HEK293 (cell line): ENCODE measurements around the gene CTNNA2.

ENCODE experiments used
- CTCF ChIA-PET: fragments of 350-600 bp; formaldehyde crosslinking; extraction: SDS; loops from one replicate; lab custom pipeline; 2021; ENCODE audit warnings: antibody characterized with exemption; lab: Yijun Ruan, JAX
- POLR2A ChIA-PET: fragments of 300-600 bp; formaldehyde crosslinking; extraction: SDS; loops from one replicate; lab custom pipeline; 2020; ENCODE audit warnings: antibody characterized with exemption, inconsistent platforms; lab: Yijun Ruan, JAX
- H3K27ac ChIP-seq: fragments of 200-500 bp; sonication (Bioruptor generic); 2 replicates; pipeline ENCODE4 v1.5.1; 2014; ENCODE audit warnings: low read depth, low read length, control low read depth, inconsistent platforms; ENCODE audit errors: extremely low read depth
- H3K36me3 ChIP-seq, 2 experiments: fragments of 200-500 bp in 1 of 2; sonication (Bioruptor generic) in 1 of 2; 1 replicate in 1 of 2; 2 replicates in 1 of 2; pipeline ENCODE4 v1.5.1; 2014 to 2017; ENCODE audit warnings: inconsistent platforms in 2 of 2, low read length in 2 of 2; ENCODE audit not compliant: control insufficient read depth in 2 of 2, insufficient read depth in 1 of 2
- H3K4me1 ChIP-seq: fragments of 200-500 bp; sonication (Bioruptor generic); 2 replicates; pipeline ENCODE4 v1.5.1; 2014; ENCODE audit warnings: mild to moderate bottlenecking, low read length, inconsistent platforms; ENCODE audit not compliant: control insufficient read depth, insufficient read depth
- H3K4me3 ChIP-seq: 2 replicates; pipeline ENCODE4 v1.5.1; 2011; ENCODE audit warnings: low read depth, mild to moderate bottlenecking, control low read depth, low read length, moderate library complexity
- H3K9me3 ChIP-seq: fragments of 200-500 bp; sonication (Bioruptor generic); 2 replicates; pipeline ENCODE4 v1.5.1; 2014; ENCODE audit warnings: low read depth, low read length, inconsistent platforms; ENCODE audit not compliant: control insufficient read depth, insufficient read depth
- BCL11B ChIP-seq: fragments of 450-650 bp; formaldehyde crosslinking; IDR thresholded peaks from 2 replicates; pipeline ENCODE4 v1.5.1; 2016; ENCODE audit warnings: low read depth, missing biosample characterization, missing genetic modification characterization
- EGR2 ChIP-seq: fragments of 450-650 bp; formaldehyde crosslinking; IDR thresholded peaks from 2 replicates; pipeline ENCODE4 v1.5.1; 2016; ENCODE audit warnings: low read depth, missing biosample characterization, missing genetic modification characterization
- GLI2 ChIP-seq: fragments of 450-650 bp; formaldehyde crosslinking; IDR thresholded peaks from 2 replicates; pipeline ENCODE4; 2017; ENCODE audit warnings: missing biosample characterization, missing genetic modification characterization, low read depth, borderline replicate concordance
- INSM2 ChIP-seq: fragments of 450-650 bp; formaldehyde crosslinking; IDR thresholded peaks from 2 replicates; pipeline ENCODE4 v1.5.1; 2016; ENCODE audit warnings: missing biosample characterization, missing genetic modification characterization
- KLF7 ChIP-seq: fragments of 450-650 bp; formaldehyde crosslinking; IDR thresholded peaks from 2 replicates; pipeline ENCODE4 v1.5.1; 2016; ENCODE audit warnings: missing biosample characterization, missing genetic modification characterization, borderline replicate concordance
- KLF9 ChIP-seq: fragments of 450-650 bp; formaldehyde crosslinking; IDR thresholded peaks from 2 replicates; pipeline ENCODE4 v1.5.1; 2016; ENCODE audit warnings: missing biosample characterization, missing genetic modification characterization, low read depth
- SALL2 ChIP-seq: fragments of 450-650 bp; formaldehyde crosslinking; IDR thresholded peaks from 2 replicates; pipeline ENCODE4 v1.5.0; 2017; ENCODE audit warnings: missing biosample characterization, mild to moderate bottlenecking, missing genetic modification characterization, borderline replicate concordance
- SP2 ChIP-seq: fragments of 450-650 bp; formaldehyde crosslinking; IDR thresholded peaks from 2 replicates; pipeline ENCODE4 v1.5.1; 2016; ENCODE audit warnings: missing biosample characterization, missing genetic modification characterization
- ZBTB17 ChIP-seq: fragments of 450-650 bp; formaldehyde crosslinking; IDR thresholded peaks from 2 replicates; pipeline ENCODE4 v1.5.1; 2016; ENCODE audit warnings: missing biosample characterization, missing genetic modification characterization
- ZBTB21 ChIP-seq: fragments of 450-650 bp; formaldehyde crosslinking; IDR thresholded peaks from 2 replicates; pipeline ENCODE4 v1.5.1; 2017; ENCODE audit warnings: missing biosample characterization, missing genetic modification characterization
- ZBTB49 ChIP-seq: fragments of 450-650 bp; formaldehyde crosslinking; IDR thresholded peaks from 2 replicates; pipeline ENCODE4 v1.5.1; 2016; ENCODE audit warnings: missing biosample characterization, missing genetic modification characterization, low read depth
- ZBTB8A ChIP-seq: fragments of 450-650 bp; formaldehyde crosslinking; IDR thresholded peaks from 2 replicates; pipeline ENCODE4 v1.5.1; 2016; ENCODE audit warnings: missing biosample characterization, missing genetic modification characterization
- ZNF112 ChIP-seq: fragments of 450-650 bp; formaldehyde crosslinking; IDR thresholded peaks from 2 replicates; pipeline ENCODE4 v1.5.0; 2017; ENCODE audit warnings: missing biosample characterization, missing genetic modification characterization
- ZNF211 ChIP-seq: fragments of 450-650 bp; formaldehyde crosslinking; IDR thresholded peaks from 2 replicates; pipeline ENCODE4 v1.5.1; 2016; ENCODE audit warnings: low read depth, missing biosample characterization, missing genetic modification characterization
- ZNF302 ChIP-seq: fragments of 450-650 bp; formaldehyde crosslinking; IDR thresholded peaks from 2 replicates; pipeline ENCODE4 v1.5.1; 2016; ENCODE audit warnings: missing biosample characterization, missing genetic modification characterization, low read depth
- ZNF354C ChIP-seq: fragments of 450-650 bp; formaldehyde crosslinking; IDR thresholded peaks from 2 replicates; pipeline ENCODE4 v1.5.1; 2016; ENCODE audit warnings: missing biosample characterization, missing genetic modification characterization, low read depth, borderline replicate concordance
- ZNF48 ChIP-seq: fragments of 450-650 bp; formaldehyde crosslinking; IDR thresholded peaks from 2 replicates; pipeline ENCODE4 v1.5.1; 2016; ENCODE audit warnings: missing biosample characterization, missing genetic modification characterization
- ZNF521 ChIP-seq: fragments of 450-650 bp; formaldehyde crosslinking; IDR thresholded peaks from 2 replicates; pipeline ENCODE4 v1.5.1; 2017; ENCODE audit warnings: missing biosample characterization, mild to moderate bottlenecking, missing genetic modification characterization
- ZNF677 ChIP-seq: fragments of 450-650 bp; IDR thresholded peaks from 2 replicates; pipeline ENCODE4 v1.5.0; 2018; ENCODE audit warnings: missing biosample characterization, mild to moderate bottlenecking, missing genetic modification characterization, moderate library complexity
- ZNF792 ChIP-seq: fragments of 450-650 bp; formaldehyde crosslinking; IDR thresholded peaks from 2 replicates; pipeline ENCODE4 v1.5.1; 2016; ENCODE audit warnings: missing biosample characterization, missing genetic modification characterization
- ZNF830 ChIP-seq: fragments of 450-650 bp; IDR thresholded peaks from 2 replicates; pipeline ENCODE4 v1.5.0; 2018; ENCODE audit warnings: missing biosample characterization, missing genetic modification characterization, low read depth, mild to moderate bottlenecking, moderate library complexity
- ZNF843 ChIP-seq: fragments of 450-650 bp; formaldehyde crosslinking; IDR thresholded peaks from 2 replicates; pipeline ENCODE4 v1.5.1; 2016; ENCODE audit warnings: missing biosample characterization, missing genetic modification characterization
- ZSCAN30 ChIP-seq: fragments of 450-650 bp; IDR thresholded peaks from 2 replicates; pipeline ENCODE4 v1.5.1; 2018; ENCODE audit warnings: missing biosample characterization, mild to moderate bottlenecking, missing genetic modification characterization, moderate library complexity

The CTNNA2 gene

GRCh38 chr2:79695248-79695647 is 182.4 kb downstream of the CTNNA2 start:
- POLR2A ChIA-PET = interaction anchor here (0.7 kb wide), 1 partner anchor 317 kb away, joined by 5 read pairs; no protein-coding TSS in a partner anchor
- H3K4me1 ChIP-seq = no peaks in the 10 kb centered on the region
- TF ChIP-seq ZNF112 (tag by site-specific recombination) = no peak
- TF ChIP-seq ZNF792 (tag by site-specific recombination) = no peak
- no peak for TF ChIP-seq ZNF211 (tag by site-specific recombination)
- TF ChIP-seq INSM2 (tag by site-specific recombination) = no peak
- TF ChIP-seq EGR2 (tag by site-specific recombination) = no peak
- no peak for TF ChIP-seq ZBTB17 (tag by site-specific recombination)
- no peak for TF ChIP-seq ZNF521 (tag by site-specific recombination)
- no peak for TF ChIP-seq ZNF677 (tag by site-specific recombination)
- TF ChIP-seq ZBTB8A (tag by site-specific recombination) = no peak
- TF ChIP-seq SP2 (tag by site-specific recombination) = no peak
- no peak for TF ChIP-seq GLI2 (tag by site-specific recombination)
- no peak for TF ChIP-seq ZNF843 (tag by site-specific recombination)
- no peak for TF ChIP-seq ZNF302
- no peak for TF ChIP-seq ZBTB49 (tag by site-specific recombination)
- no peak for TF ChIP-seq ZBTB21 (tag by site-specific recombination)
- no peak for TF ChIP-seq ZNF830 (tag by site-specific recombination)
- no peak for TF ChIP-seq SALL2 (tag by site-specific recombination)
- TF ChIP-seq KLF9 (tag by site-specific recombination) = no peak
- TF ChIP-seq ZSCAN30 = no peak
- TF ChIP-seq BCL11B = no peak
- TF ChIP-seq, all 188 proteins: peak for 0
- CTCF ChIA-PET = interaction anchor here (0.6 kb wide), 1 partner anchor 66 kb away, joined by 3 read pairs; no protein-coding TSS in a partner anchor
- no peaks in the 10 kb centered on the region for H3K9me3 ChIP-seq
- no peaks in the 10 kb centered on the region for H3K36me3 ChIP-seq
- no peak overlapping the region for H3K4me3 ChIP-seq
- no peak overlapping the region for H3K27ac ChIP-seq

- Histone ChIP-seq H3K4me3 (no peak overlapping the region), H3K27ac (no peak overlapping the region), H3K36me3 (no peaks in the 10 kb centered on the region), H3K4me1 (no peaks in the 10 kb centered on the region), H3K9me3 (no peaks in the 10 kb centered on the region)
- TF ChIP-seq KLF7 (tag by site-specific recombination) (no peak), ZNF48 (tag by site-specific recombination) (no peak), ZNF354C (tag by site-specific recombination) (no peak)
- ChIA-PET POLR2A (no interaction called here), CTCF (no interaction called here)
Measured at GRCh38 chr2:79697200-79697599, 184.3 kb downstream of the CTNNA2 start.
